Lower leg skin (tissue), 3 donors: ENCODE data around the gene SLC7A6OS.

Source experiments
- POLR2A ChIP-seq, 2 donors: fragments of 450-650 bp; IDR thresholded peaks; one replicate each; pipeline ENCODE4 v1.6.1; 2016 to 2017; ENCODE audit warnings: antibody characterized with exemption in 2 of 2, mild to moderate bottlenecking in 1 of 2, moderate library complexity in 1 of 2
- TF ChIP-seq, protein P1 (sequence below), 3 donors: fragments of 450-650 bp; IDR thresholded peaks; one replicate each; pipeline ENCODE4 v1.5.1; 2016; ENCODE audit warnings: antibody characterized with exemption in 3 of 3, mild to moderate bottlenecking in 3 of 3, moderate library complexity in 2 of 3

GRCh38 chr16:68288252-68288650 lies 22.5 kb downstream of the SLC7A6OS start:
- TF ChIP-seq, protein P1, sequence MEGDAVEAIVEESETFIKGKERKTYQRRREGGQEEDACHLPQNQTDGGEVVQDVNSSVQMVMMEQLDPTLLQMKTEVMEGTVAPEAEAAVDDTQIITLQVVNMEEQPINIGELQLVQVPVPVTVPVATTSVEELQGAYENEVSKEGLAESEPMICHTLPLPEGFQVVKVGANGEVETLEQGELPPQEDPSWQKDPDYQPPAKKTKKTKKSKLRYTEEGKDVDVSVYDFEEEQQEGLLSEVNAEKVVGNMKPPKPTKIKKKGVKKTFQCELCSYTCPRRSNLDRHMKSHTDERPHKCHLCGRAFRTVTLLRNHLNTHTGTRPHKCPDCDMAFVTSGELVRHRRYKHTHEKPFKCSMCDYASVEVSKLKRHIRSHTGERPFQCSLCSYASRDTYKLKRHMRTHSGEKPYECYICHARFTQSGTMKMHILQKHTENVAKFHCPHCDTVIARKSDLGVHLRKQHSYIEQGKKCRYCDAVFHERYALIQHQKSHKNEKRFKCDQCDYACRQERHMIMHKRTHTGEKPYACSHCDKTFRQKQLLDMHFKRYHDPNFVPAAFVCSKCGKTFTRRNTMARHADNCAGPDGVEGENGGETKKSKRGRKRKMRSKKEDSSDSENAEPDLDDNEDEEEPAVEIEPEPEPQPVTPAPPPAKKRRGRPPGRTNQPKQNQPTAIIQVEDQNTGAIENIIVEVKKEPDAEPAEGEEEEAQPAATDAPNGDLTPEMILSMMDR (IDR thresholded peaks at IDR 0.05) = no peak
- TF ChIP-seq POLR2A (IDR thresholded peaks at IDR 0.05) = no peak
